A549 (cell line): ENCODE measurements around the gene FANCI. TPM values are rescaled to one million over a fixed set of nuclear protein-coding genes. Genes with fewer than 3 reads are reported as not detected.

Experiments
- ATAC-seq, 2 experiments: fragments of 200-7000 bp in 1 of 2; fragments of >200 bp in 1 of 2; cut with Nextera tagmentation in 1 of 2; cut with Tn5 transposase in 1 of 2; 3 replicates each; pipeline versions ENCODE4 v1.8.0 to v1.9.1; 2018 to 2020; ENCODE audit warnings: mild to moderate bottlenecking in 1 of 2, moderate library complexity in 1 of 2
- CTCF ChIA-PET: fragments of 300-600 bp; sonication (Branson Sonifier 250); formaldehyde crosslinking; extraction: SDS; loops from one replicate; lab custom pipeline; 2021; ENCODE audit warnings: antibody characterized with exemption, inconsistent platforms; lab: Yijun Ruan, JAX
- POLR2A ChIA-PET: fragments of 350-600 bp; formaldehyde crosslinking; extraction: SDS; loops from one replicate; lab custom pipeline; 2021; ENCODE audit warnings: antibody characterized with exemption, inconsistent platforms; lab: Yijun Ruan, JAX
- DNase-seq, 2 experiments: peaks; one replicate each; pipeline versions ENCODE4 v3.0.0 to v3.0.0-alpha.2; 2011 to 2016; ENCODE audit warnings: low read depth in 1 of 2, low spot score in 1 of 2
- FAIRE-seq: peaks from 2 replicates; lab custom pipeline; 2011; peaks lifted over from hg19 to GRCh38; lab: Jason Lieb, UNC
- H3K27ac ChIP-seq, 2 experiments: fragments of >200 bp; sonication (Bioruptor Twin); formaldehyde crosslinking; 3 replicates each; pipeline ENCODE4 v1.5.1; 2016 to 2017
- H3K4me1 ChIP-seq: fragments of >200 bp; sonication (Bioruptor Twin); formaldehyde crosslinking; 3 replicates; pipeline ENCODE4 v1.6.1; 2016
- H3K4me2 ChIP-seq: fragments of >200 bp; sonication (Bioruptor Twin); formaldehyde crosslinking; 3 replicates; pipeline ENCODE4 v1.6.1; 2016
- H3K4me3 ChIP-seq: fragments of >200 bp; sonication (Bioruptor Twin); formaldehyde crosslinking; 3 replicates; pipeline ENCODE4 v1.5.1; 2016
- H3K9me3 ChIP-seq: fragments of >200 bp; sonication (Bioruptor Twin); formaldehyde crosslinking; 3 replicates; pipeline ENCODE4 v1.6.1; 2016
- BHLHE40 ChIP-seq: IDR thresholded peaks from 2 replicates; pipeline ENCODE4 v1.6.1; 2012; ENCODE audit warnings: low read depth, low read length, inconsistent platforms
- CEBPB ChIP-seq, 2 experiments: fragments of >200 bp in 1 of 2; sonication (Bioruptor Twin) in 1 of 2; formaldehyde crosslinking in 1 of 2; IDR thresholded peaks; 2 replicates each; pipeline ENCODE4 v1.6.1; 2012 to 2016
- EHF ChIP-seq: fragments of 250-450 bp; sonication (Bioruptor Pico); IDR thresholded peaks from 2 replicates; pipeline ENCODE4 v1.5.0; 2020; ENCODE audit warnings: mild to moderate bottlenecking
- EHMT2 ChIP-seq: fragments of 200-600 bp; sonication (generic); IDR thresholded peaks from 2 replicates; pipeline ENCODE4 v1.6.1; 2016; ENCODE audit warnings: antibody characterized with exemption, low read depth, mild to moderate bottlenecking, moderate library complexity
- FOSB ChIP-seq: fragments of 250-450 bp; sonication (Bioruptor Pico); IDR thresholded peaks from 2 replicates; pipeline ENCODE4 v1.5.0; 2020; ENCODE audit warnings: mild to moderate bottlenecking, moderate library complexity
- FOSL2 ChIP-seq, 2 experiments: fragments of 450-650 bp in 1 of 2; fragments of >200 bp in 1 of 2; sonication (Bioruptor Twin) in 1 of 2; formaldehyde crosslinking; IDR thresholded peaks; 2 replicates each; pipeline versions ENCODE4 v1.5.0 to v1.6.1; 2016 to 2020; ENCODE audit warnings: mild to moderate bottlenecking in 1 of 2, moderate library complexity in 1 of 2
- HDAC2 ChIP-seq: fragments of 200-600 bp; sonication (generic); IDR thresholded peaks from 2 replicates; pipeline ENCODE4 v1.6.1; 2016
- KDM1A ChIP-seq: fragments of 200-600 bp; sonication (generic); IDR thresholded peaks from 2 replicates; pipeline ENCODE4 v1.6.1; 2016; ENCODE audit warnings: low read depth, mild to moderate bottlenecking
- MAFK ChIP-seq: fragments of 450-650 bp; IDR thresholded peaks from 2 replicates; pipeline ENCODE4 v1.6.1; 2014; ENCODE audit not compliant: partially characterized antibody
- NFE2L2 ChIP-seq: fragments of 150-350 bp; conservative IDR thresholded peaks from 2 replicates; pipeline ENCODE4 v1.6.1; 2014; ENCODE audit warnings: low read length
- NPAS2 ChIP-seq: fragments of 250-450 bp; sonication (Bioruptor Pico); IDR thresholded peaks from 2 replicates; pipeline ENCODE4 v1.8.0; 2022; ENCODE audit warnings: mild to moderate bottlenecking, moderate library complexity, borderline replicate concordance
- POLR2AphosphoS2 ChIP-seq: conservative IDR thresholded peaks from 2 replicates; pipeline ENCODE4 v1.6.1; 2012; ENCODE audit warnings: low read length, improper control_type of control experiment, inconsistent platforms
- RARB ChIP-seq: fragments of 250-450 bp; sonication (Bioruptor Pico); IDR thresholded peaks from 2 replicates; pipeline ENCODE4 v1.8.0; 2021; ENCODE audit warnings: mild to moderate bottlenecking, moderate library complexity
- RCOR1 ChIP-seq: fragments of 150-350 bp; IDR thresholded peaks from 2 replicates; pipeline ENCODE4 v1.6.1; 2014; ENCODE audit warnings: antibody characterized with exemption, low read length, low read depth
- TP53 ChIP-seq: fragments of 250-450 bp; sonication (Bioruptor Pico); IDR thresholded peaks from 2 replicates; pipeline ENCODE4 v1.5.0; 2021; ENCODE audit warnings: mild to moderate bottlenecking, moderate library complexity
- WGBS: methylation state at CpG from one replicate; pipeline ENCODE4 v1.1.6; 2017; ENCODE audit errors: missing lambda C conversion rate; 5-methylcytosine and 5-hydroxymethylcytosine counted together
- polyA plus RNA-seq, 4 experiments: library from polyadenylated mRNA; depleted of rRNA in 3 of 4; stranded (reverse); fragments of >200 nt; fragmentation: RNase III in 1 of 4; extraction: RNeasy Plus Mini Kit Qiagen cat#74134 plus additional on column Dnase treatment in 1 of 4; gene quantifications; 2 replicates in 3 of 4; 3 replicates in 1 of 4; pipeline ENCODE4 v1.2.3, GENCODE V29; 2011 to 2017
- TF ChIP-seq, protein P1 (sequence below): fragments of >200 bp; sonication (Bioruptor Twin); formaldehyde crosslinking; IDR thresholded peaks from 3 replicates; pipeline ENCODE4 v1.6.1; 2016
- TF ChIP-seq, protein P2 (sequence below): fragments of 250-450 bp; sonication (Bioruptor Pico); IDR thresholded peaks from 2 replicates; pipeline ENCODE4 v1.5.0; 2021; ENCODE audit warnings: mild to moderate bottlenecking, moderate library complexity, borderline replicate concordance
- TF ChIP-seq, protein P3 (sequence below): fragments of 450-650 bp; IDR thresholded peaks from 2 replicates; pipeline ENCODE4 v1.6.1; 2014; ENCODE audit warnings: antibody characterized with exemption
- TF ChIP-seq, protein P4 (sequence below): fragments of 200-600 bp; sonication (generic); IDR thresholded peaks from 2 replicates; pipeline ENCODE4 v1.6.1; 2016; ENCODE audit warnings: antibody characterized with exemption, mild to moderate bottlenecking, moderate library complexity
- TF ChIP-seq, protein P5 (sequence below): fragments of 250-450 bp; sonication (Bioruptor Pico); IDR thresholded peaks from 2 replicates; pipeline ENCODE4 v1.5.0; 2020; ENCODE audit warnings: low read depth, mild to moderate bottlenecking, moderate library complexity

The FANCI gene
- polyA plus RNA-seq, 2 of the 4 experiments (the other 2 are of a cell fraction) = 101 to 123 TPM

DNA sequence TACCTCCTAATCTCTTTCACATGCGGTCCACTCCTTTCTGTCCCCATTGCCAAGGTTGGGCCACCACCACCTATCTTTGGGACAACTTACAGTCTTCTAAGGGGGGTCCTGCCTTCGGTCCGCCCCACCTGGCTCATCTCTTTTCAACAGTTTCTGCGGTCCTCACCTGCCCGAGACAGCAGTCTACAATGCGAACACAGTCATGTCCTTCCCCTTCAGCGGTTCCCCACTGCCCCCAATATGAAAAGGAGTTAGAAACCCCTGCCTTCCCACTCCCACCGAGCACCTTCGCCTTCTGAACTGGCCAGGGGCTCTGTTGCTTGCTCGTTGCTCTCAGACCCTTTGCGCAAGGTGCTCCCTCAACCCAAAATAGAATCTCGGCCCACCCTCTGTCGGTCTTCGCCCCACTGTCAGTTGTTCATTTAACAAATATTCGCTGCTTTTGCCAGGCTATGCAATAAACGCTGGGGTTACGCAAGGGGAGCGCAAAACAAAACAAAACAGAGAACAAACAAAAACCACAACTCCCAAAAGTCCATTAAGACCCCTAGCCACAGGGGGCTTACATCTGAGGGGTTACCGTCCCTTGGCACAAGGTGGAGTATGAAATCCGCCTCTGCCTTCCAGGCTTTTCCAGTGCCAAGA is 611 bp upstream of the FANCI start:
- peaks cover 32% of the 10 kb centered on the region; the same call in 2 of the 3 replicates for H3K4me1 ChIP-seq
- peak overlapping the region; percentile 82 for H3K4me3 ChIP-seq
- TF ChIP-seq FOSL2 (IDR thresholded peaks at IDR 0.05) (no peak), FOSL2 (CRISPR knock-in tag; IDR thresholded peaks at IDR 0.05) (no peak), BHLHE40 (no peak), TP53 (CRISPR knock-in tag) (0 out of 2 replicates have a peak, but pooled peaks have one; percentile 76), POLR2AphosphoS2 (no peak), CEBPB (IDR thresholded peaks at IDR 0.05) (peak; percentile 51 to 84; a peak in 3 of 4 replicates), EHF (CRISPR knock-in tag) (no peak), MAFK (no peak)
- TF ChIP-seq, protein P1, sequence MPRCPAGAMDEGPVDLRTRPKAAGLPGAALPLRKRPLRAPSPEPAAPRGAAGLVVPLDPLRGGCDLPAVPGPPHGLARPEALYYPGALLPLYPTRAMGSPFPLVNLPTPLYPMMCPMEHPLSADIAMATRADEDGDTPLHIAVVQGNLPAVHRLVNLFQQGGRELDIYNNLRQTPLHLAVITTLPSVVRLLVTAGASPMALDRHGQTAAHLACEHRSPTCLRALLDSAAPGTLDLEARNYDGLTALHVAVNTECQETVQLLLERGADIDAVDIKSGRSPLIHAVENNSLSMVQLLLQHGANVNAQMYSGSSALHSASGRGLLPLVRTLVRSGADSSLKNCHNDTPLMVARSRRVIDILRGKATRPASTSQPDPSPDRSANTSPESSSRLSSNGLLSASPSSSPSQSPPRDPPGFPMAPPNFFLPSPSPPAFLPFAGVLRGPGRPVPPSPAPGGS = no peak
- DNase-seq = no peak
- ATAC-seq = no peak; a peak in 1 of 6 replicates
- ChIA-PET POLR2A (interaction anchor here (1.1 kb wide), 1 partner anchor 92 kb away, joined by 5 read pairs; the partner anchor contains the start of gene POLG), CTCF (interaction anchor here (0.7 to 7.9 kb wide), 26 partner anchors 7 to 364 kb away, joined by 3 to 79 read pairs (median 4); no protein-coding TSS in a partner anchor)
- 61% methylated on average over 20 of the region's 20 CpGs for WGBS
- H3K9me3 ChIP-seq = no peaks in the 10 kb centered on the region; the same call in 2 of the 3 replicates
- FAIRE-seq = no peak
- H3K4me2 ChIP-seq = peak overlapping the region; percentile 91
- peak overlapping the region; percentile 79 to 88 for H3K27ac ChIP-seq

DNA sequence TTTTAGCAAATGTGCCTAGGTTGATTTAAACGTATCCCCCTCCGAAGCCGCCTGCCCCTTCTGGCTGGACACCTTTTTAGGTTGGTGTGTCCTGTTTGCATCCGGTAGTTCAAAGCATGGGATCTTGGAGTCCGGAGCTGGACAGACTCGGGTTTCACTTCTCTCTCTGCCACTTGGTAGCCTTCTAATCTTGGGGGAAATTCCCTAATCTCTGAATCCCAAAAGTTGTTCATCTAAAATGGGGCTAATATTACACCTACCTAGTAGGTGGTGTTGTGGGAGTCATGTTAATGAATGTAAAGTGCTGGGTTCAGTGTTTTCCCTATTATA is 760 bp downstream of the FANCI start:
- ATAC-seq (peak; percentile 6 to 42; a peak in 3 of 6 replicates), FAIRE-seq (no peak), DNase-seq (no peak)
- WGBS = 0% methylated on average over 6 of the region's 6 CpGs
- H3K4me3 ChIP-seq = peak overlapping the region; percentile 82
- TF ChIP-seq RARB (CRISPR knock-in tag) = no peak
- TF ChIP-seq, protein P2, sequence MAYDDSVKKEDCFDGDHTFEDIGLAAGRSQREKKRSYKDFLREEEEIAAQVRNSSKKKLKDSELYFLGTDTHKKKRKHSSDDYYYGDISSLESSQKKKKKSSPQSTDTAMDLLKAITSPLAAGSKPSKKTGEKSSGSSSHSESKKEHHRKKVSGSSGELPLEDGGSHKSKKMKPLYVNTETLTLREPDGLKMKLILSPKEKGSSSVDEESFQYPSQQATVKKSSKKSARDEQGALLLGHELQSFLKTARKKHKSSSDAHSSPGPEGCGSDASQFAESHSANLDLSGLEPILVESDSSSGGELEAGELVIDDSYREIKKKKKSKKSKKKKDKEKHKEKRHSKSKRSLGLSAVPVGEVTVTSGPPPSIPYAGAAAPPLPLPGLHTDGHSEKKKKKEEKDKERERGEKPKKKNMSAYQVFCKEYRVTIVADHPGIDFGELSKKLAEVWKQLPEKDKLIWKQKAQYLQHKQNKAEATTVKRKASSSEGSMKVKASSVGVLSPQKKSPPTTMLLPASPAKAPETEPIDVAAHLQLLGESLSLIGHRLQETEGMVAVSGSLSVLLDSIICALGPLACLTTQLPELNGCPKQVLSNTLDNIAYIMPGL (CRISPR knock-in tag) = no peak
- H3K27ac ChIP-seq = peak overlapping the region; percentile 79 to 88
- peaks cover 4% of the 10 kb centered on the region; the same call in 1 of the 3 replicates for H3K9me3 ChIP-seq
- H3K4me2 ChIP-seq = peak overlapping the region; percentile 91
- CTCF ChIA-PET = interaction anchor here (0.6 to 4.7 kb wide), 22 partner anchors 9 to 365 kb away, joined by 3 to 79 read pairs (median 4); no protein-coding TSS in a partner anchor
- peaks cover 32% of the 10 kb centered on the region; the same call in 2 of the 3 replicates for H3K4me1 ChIP-seq
- POLR2A ChIA-PET = interaction anchor here (0.6 to 0.9 kb wide), 2 partner anchors 37 to 254 kb away, joined by 3 to 4 read pairs; no protein-coding TSS in a partner anchor

DNA sequence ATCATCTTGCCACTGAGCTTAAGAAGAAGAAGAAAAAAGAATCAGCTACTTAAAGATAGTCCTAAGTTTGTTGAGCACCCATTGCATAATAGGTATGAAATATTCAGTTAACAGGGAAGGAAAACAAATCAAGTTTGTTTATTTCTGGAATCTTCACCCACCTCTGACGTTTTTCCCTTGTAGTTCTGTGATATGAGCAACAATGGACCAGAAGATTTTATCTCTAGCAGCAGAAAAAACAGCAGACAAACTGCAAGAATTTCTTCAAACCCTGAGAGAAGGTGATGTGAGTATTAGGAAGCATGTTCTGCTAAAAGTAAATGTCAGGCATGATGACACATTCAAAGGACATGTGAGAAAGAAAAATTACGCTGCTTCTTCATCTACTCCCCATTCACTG is 3.7 kb downstream of the FANCI start:
- H3K27ac ChIP-seq = no peak overlapping the region
- WGBS = 52% methylated on average over 2 of the region's 2 CpGs
- peaks cover 32% of the 10 kb centered on the region; the same call in 2 of the 3 replicates for H3K4me1 ChIP-seq
- no peak for FAIRE-seq
- POLR2A ChIA-PET = no interaction called here
- CTCF ChIA-PET = interaction anchor here (1.2 to 4.7 kb wide), 3 partner anchors 10 to 41 kb away, joined by 3 to 79 read pairs (median 12); no protein-coding TSS in a partner anchor
- ATAC-seq = no peak
- TF ChIP-seq, protein P3, sequence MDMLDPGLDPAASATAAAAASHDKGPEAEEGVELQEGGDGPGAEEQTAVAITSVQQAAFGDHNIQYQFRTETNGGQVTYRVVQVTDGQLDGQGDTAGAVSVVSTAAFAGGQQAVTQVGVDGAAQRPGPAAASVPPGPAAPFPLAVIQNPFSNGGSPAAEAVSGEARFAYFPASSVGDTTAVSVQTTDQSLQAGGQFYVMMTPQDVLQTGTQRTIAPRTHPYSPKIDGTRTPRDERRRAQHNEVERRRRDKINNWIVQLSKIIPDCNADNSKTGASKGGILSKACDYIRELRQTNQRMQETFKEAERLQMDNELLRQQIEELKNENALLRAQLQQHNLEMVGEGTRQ = no peak
- no peak for TF ChIP-seq FOSL2 (IDR thresholded peaks at IDR 0.05)
- no peak for TF ChIP-seq FOSL2 (CRISPR knock-in tag; IDR thresholded peaks at IDR 0.05)
- no peak for TF ChIP-seq POLR2AphosphoS2
- no peak for TF ChIP-seq HDAC2
- TF ChIP-seq FOSB (CRISPR knock-in tag) = no peak
- TF ChIP-seq, protein P4, sequence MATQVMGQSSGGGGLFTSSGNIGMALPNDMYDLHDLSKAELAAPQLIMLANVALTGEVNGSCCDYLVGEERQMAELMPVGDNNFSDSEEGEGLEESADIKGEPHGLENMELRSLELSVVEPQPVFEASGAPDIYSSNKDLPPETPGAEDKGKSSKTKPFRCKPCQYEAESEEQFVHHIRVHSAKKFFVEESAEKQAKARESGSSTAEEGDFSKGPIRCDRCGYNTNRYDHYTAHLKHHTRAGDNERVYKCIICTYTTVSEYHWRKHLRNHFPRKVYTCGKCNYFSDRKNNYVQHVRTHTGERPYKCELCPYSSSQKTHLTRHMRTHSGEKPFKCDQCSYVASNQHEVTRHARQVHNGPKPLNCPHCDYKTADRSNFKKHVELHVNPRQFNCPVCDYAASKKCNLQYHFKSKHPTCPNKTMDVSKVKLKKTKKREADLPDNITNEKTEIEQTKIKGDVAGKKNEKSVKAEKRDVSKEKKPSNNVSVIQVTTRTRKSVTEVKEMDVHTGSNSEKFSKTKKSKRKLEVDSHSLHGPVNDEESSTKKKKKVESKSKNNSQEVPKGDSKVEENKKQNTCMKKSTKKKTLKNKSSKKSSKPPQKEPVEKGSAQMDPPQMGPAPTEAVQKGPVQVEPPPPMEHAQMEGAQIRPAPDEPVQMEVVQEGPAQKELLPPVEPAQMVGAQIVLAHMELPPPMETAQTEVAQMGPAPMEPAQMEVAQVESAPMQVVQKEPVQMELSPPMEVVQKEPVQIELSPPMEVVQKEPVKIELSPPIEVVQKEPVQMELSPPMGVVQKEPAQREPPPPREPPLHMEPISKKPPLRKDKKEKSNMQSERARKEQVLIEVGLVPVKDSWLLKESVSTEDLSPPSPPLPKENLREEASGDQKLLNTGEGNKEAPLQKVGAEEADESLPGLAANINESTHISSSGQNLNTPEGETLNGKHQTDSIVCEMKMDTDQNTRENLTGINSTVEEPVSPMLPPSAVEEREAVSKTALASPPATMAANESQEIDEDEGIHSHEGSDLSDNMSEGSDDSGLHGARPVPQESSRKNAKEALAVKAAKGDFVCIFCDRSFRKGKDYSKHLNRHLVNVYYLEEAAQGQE = no peak
- no peak for TF ChIP-seq RCOR1
- no peak for TF ChIP-seq EHMT2
- TF ChIP-seq NFE2L2 = no peak
- no peak for TF ChIP-seq CEBPB (IDR thresholded peaks at IDR 0.05)
- TF ChIP-seq NPAS2 (CRISPR knock-in tag) = no peak
- TF ChIP-seq, protein P5, sequence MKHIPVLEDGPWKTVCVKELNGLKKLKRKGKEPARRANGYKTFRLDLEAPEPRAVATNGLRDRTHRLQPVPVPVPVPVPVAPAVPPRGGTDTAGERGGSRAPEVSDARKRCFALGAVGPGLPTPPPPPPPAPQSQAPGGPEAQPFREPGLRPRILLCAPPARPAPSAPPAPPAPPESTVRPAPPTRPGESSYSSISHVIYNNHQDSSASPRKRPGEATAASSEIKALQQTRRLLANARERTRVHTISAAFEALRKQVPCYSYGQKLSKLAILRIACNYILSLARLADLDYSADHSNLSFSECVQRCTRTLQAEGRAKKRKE = no peak
- no peak for TF ChIP-seq KDM1A
- no peak for DNase-seq
- H3K9me3 ChIP-seq = 0 out of 3 replicates have a peak, but pooled peaks cover 4% of the 10 kb centered on the region
- no peak overlapping the region for H3K4me3 ChIP-seq
- no peak overlapping the region for H3K4me2 ChIP-seq
